Right kidney (tissue), 1 donor: ENCODE results near the gene TMEM255B.

Experiments
- DNase-seq: peaks from one replicate; pipeline ENCODE4 v3.0.0-alpha.2; 2016

TMEM255B gene

GRCh38 chr13:113862191-113862930, 103.3 kb downstream of the TMEM255B start:
- DNase-seq = no peak

GRCh38 chr13:113862931-113863523, 104.0 kb downstream of the TMEM255B start:
- peak; percentile 66 for DNase-seq

GRCh38 chr13:113863524-113864272, 104.7 kb downstream of the TMEM255B start, which contains the start of gene GAS6:
TSS of gene GAS6 (minus strand) at chr13:113864076. CDS start at chr13:113863920, 156 bp downstream.
- peak; percentile 80 for DNase-seq

- DNase-seq = no peak
Observed at GRCh38 chr13:113864273-113864890, 105.4 kb downstream of the TMEM255B start.

GRCh38 chr13:113865427-113865826, 106.4 kb downstream of the TMEM255B start:
- no peak for DNase-seq
